Panc1 (cell line): ENCODE data around the gene CEP170.

Experiments used
- CTCF ChIP-seq: fragments of 450-650 bp; IDR thresholded peaks from 2 replicates; pipeline ENCODE4 v1.5.1; 2017; ENCODE audit warnings: mild to moderate bottlenecking
- REST ChIP-seq, 2 experiments: IDR thresholded peaks; 2 replicates each; pipeline ENCODE4 v1.6.1; 2011 to 2012; ENCODE audit warnings: low read depth in 2 of 2, control low read depth in 1 of 2, low read length in 1 of 2, mild to moderate bottlenecking in 1 of 2, moderate library complexity in 1 of 2; ENCODE audit not compliant: insufficient read depth in 1 of 2

GRCh38 chr1:243301059-243301458, 46.0 kb upstream of the CEP170 start:
- TF ChIP-seq CTCF (no peak), REST (IDR thresholded peaks at IDR 0.05; ENCODE audit: insufficient read depth in 1 of 2, low read depth in 2 of 2, low read length in 1 of 2) (no peak)
